Gastrocnemius medialis (tissue), 4 donors: ENCODE data around the gene SHF. TPM values are rescaled to one million over a fixed set of nuclear protein-coding genes. Genes with fewer than 3 reads are reported as not detected.

Experiments
- ATAC-seq, 2 donors: fragments of 150-250 bp; one replicate each; pipeline ENCODE4 v1.9.1; 2016
- DNase-seq, 2 donors: peaks; one replicate each; pipeline ENCODE4 v3.0.0-alpha.2; 2019
- H3K27ac ChIP-seq, 4 donors: fragments of 200-600 bp; sonication (generic); 1 replicate in 1 of 4; 2 replicates in 3 of 4; pipeline ENCODE4 v1.5.1; 2016 to 2018; ENCODE audit warnings: mild to moderate bottlenecking in 2 of 4, moderate library complexity in 1 of 4
- H3K27me3 ChIP-seq, 3 donors: fragments of 200-600 bp; sonication (generic) in 2 of 3; 1 replicate in 1 of 3; 2 replicates in 2 of 3; pipeline versions ENCODE4 v1.5.1 to v1.6.0; 2016 to 2019; ENCODE audit warnings: mild to moderate bottlenecking in 1 of 3, moderate library complexity in 1 of 3
- H3K36me3 ChIP-seq, 2 donors: fragments of 200-600 bp; sonication (generic) in 1 of 2; one replicate each; pipeline ENCODE4 v1.5.1; 2017 to 2018
- H3K4me1 ChIP-seq, 2 donors: fragments of 200-600 bp; sonication (generic) in 1 of 2; one replicate each; pipeline ENCODE4 v1.5.1; 2016 to 2017; ENCODE audit warnings: mild to moderate bottlenecking in 2 of 2
- H3K4me3 ChIP-seq, 4 donors: fragments of 200-600 bp; sonication (generic) in 3 of 4; 1 replicate in 1 of 4; 2 replicates in 3 of 4; pipeline ENCODE4 v1.5.1; 2016 to 2019; ENCODE audit warnings: mild to moderate bottlenecking in 2 of 4
- H3K9me3 ChIP-seq, 3 donors: fragments of 200-600 bp; sonication (generic) in 2 of 3; 1 replicate in 1 of 3; 2 replicates in 2 of 3; pipeline ENCODE4 v1.5.1; 2016 to 2019
- POLR2A ChIP-seq, 2 donors: fragments of 450-650 bp; IDR thresholded peaks; one replicate each; pipeline ENCODE4 v1.6.1; 2017; ENCODE audit warnings: antibody characterized with exemption in 2 of 2, mild to moderate bottlenecking in 2 of 2, moderate library complexity in 2 of 2
- in situ Hi-C, 4 donors: fragments of 200-750 bp; cut with MboI; loops; one replicate each; pipeline versions ENCODE4 v1.15.0 to v1.8.0; 2017; ENCODE audit warnings: low sequenced_read_pairs in 4 of 4
- intact Hi-C: fragments of 100-400 bp; cut with DNase I; formaldehyde crosslinking; loops from one replicate; pipeline ENCODE4 v1.15.1; 2023; ENCODE audit warnings: low total_unique reads
- total RNA-seq, 4 donors: library from RNA; depleted of rRNA; stranded (reverse); fragments of >200 nt; gene quantifications; one replicate each; pipeline versions ENCODE4 v1.1.0 to v1.2.3, GENCODE V29; 2016
- TF ChIP-seq, protein P1 (sequence below), 5 experiments: fragments of 450-650 bp in 3 of 5; fragments of 200-600 bp in 2 of 5; sonication (generic) in 2 of 5; IDR thresholded peaks in 4 of 5; conservative IDR thresholded peaks in 1 of 5; 1 replicate in 4 of 5; 2 replicates in 1 of 5; pipeline ENCODE4 v1.5.1; 2016 to 2019; ENCODE audit warnings: antibody characterized with exemption in 5 of 5, mild to moderate bottlenecking in 3 of 5, moderate library complexity in 3 of 5

The SHF gene
- total RNA-seq, 4 donors from 2014 or later, result 0.80 to 3.3 (median 1.7) TPM

DNA sequence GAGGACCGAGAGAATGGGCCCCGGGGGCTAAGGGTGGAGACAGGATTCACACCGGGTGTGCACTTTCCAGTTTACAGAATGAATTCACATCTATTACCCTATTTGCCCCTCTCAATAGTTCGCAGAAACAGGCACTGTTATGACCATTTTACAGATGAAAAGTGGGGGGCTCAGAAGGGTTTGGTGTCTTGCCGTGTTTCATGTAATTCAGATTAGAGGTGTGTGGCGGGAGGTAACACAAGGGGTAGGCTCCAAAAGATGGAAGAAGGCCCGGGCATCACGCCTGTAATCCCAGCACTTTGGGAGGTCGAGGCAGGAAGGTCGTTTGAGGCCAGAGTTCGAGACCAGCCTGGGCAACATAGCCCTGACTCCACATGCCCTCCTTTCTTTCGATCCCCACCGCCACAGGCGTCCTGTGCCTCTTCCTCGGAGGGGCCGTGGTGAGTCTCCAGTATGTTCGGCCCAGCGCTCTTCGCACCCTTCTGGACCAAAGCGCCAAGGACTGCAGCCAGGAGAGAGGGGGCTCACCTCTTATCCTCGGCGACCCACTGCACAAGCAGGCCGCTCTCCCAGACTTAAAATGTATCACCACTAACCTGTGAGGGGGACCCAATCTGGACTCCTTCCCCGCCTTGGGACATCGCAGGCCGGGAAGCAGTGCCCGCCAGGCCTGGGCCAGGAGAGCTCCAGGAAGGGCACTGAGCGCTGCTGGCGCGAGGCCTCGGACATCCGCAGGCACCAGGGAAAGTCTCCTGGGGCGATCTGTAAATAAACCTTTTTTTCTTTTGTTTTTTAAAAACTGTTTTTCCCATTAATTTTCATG, 70.2 kb downstream of the SHF start:
- DNase-seq (no peak), ATAC-seq (peak in 1 of 2 donors; percentile 29)
- no peak overlapping the region for H3K27ac ChIP-seq
- intact Hi-C loops (no loop called here), in situ Hi-C loops (no loop called here)
- no peak for TF ChIP-seq POLR2A (IDR thresholded peaks at IDR 0.05)
- TF ChIP-seq, protein P1, sequence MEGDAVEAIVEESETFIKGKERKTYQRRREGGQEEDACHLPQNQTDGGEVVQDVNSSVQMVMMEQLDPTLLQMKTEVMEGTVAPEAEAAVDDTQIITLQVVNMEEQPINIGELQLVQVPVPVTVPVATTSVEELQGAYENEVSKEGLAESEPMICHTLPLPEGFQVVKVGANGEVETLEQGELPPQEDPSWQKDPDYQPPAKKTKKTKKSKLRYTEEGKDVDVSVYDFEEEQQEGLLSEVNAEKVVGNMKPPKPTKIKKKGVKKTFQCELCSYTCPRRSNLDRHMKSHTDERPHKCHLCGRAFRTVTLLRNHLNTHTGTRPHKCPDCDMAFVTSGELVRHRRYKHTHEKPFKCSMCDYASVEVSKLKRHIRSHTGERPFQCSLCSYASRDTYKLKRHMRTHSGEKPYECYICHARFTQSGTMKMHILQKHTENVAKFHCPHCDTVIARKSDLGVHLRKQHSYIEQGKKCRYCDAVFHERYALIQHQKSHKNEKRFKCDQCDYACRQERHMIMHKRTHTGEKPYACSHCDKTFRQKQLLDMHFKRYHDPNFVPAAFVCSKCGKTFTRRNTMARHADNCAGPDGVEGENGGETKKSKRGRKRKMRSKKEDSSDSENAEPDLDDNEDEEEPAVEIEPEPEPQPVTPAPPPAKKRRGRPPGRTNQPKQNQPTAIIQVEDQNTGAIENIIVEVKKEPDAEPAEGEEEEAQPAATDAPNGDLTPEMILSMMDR (IDR thresholded peaks at IDR 0.05 in 4 of 5, conservative IDR thresholded peaks at IDR 0.05 in 1 of 5), result no peak
- peak overlapping the region; percentile 21 to 56 (median 39) for H3K4me3 ChIP-seq
- H3K27me3 ChIP-seq, result peaks cover 54 to 56% (median 54%) of the 10 kb centered on the region in 3 donors
- H3K9me3 ChIP-seq, result no peaks in the 10 kb centered on the region
- H3K4me1 ChIP-seq, result peaks cover 7 to 15% of the 10 kb centered on the region in 2 donors
- H3K36me3 ChIP-seq, result no peaks in the 10 kb centered on the region

Other genes starting within 250 kb of the SHF start
- not detected for gene TERB2, start 231.3 kb downstream of the SHF start, total RNA-seq
- 10 to 100 TPM in 1 of 4 donors, 1 to 10 TPM in 3; 2.6 to 11.6 (median 3.6) TPM for gene SORD, start 164.8 kb downstream of the SHF start, total RNA-seq
- gene DUOX2, start 73.8 kb downstream of the SHF start, total RNA-seq, result not detected
- not detected for gene DUOXA2, start 73.6 kb downstream of the SHF start, total RNA-seq
- not detected for gene DUOXA1, start 58.1 kb downstream of the SHF start, total RNA-seq
- under 1 TPM in 3 of 4 donors, not detected in 1; 0.07 to 0.56 (median 0.13) TPM for gene DUOX1, start 58.0 kb downstream of the SHF start, total RNA-seq
- not detected for gene SLC28A2, start 64.3 kb upstream of the SHF start, total RNA-seq
- 10 to 100 TPM; 18.0 to 92.1 (median 35.3) TPM for gene GATM, start 190.6 kb upstream of the SHF start, total RNA-seq